ENCODE results near the gene TMEM267.
"Not testable (repeated sequence)": the region's sequence is repeated elsewhere in the genome, so short reads cannot be mapped to it uniquely, and the experiment has no call there.

The TMEM267 gene

DNA sequence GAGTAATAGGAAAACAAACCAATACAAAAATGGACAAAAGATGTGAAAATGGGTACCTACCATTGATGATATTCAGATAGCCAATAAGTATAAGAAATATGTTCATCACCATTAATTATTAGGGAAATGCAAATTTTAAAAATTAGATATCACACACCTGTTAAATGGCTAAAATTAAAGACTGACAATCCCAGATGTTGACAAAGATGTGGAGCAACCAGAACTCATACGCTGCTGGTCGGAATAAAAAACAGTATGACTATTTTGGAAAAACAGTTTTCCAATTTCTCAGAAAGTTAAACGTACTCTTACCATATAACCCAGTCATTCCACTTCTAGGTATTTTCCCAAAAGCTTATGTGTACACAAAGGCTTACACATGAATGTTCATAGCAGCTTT lies 27.1 kb downstream of the TMEM267 start:
- no peak for DNase-seq (ENCODE audit: low read depth)

GRCh38 chr5:43441575-43441974 lies 42.1 kb downstream of the TMEM267 start:
- DNase-seq (ENCODE audit: low read depth), result not testable (repeated sequence)

- DNase-seq (ENCODE audit: low read depth), result no peak
These were observed 46.5 kb downstream of the TMEM267 start for GRCh38 chr5:43437062-43437660.

- DNase-seq (ENCODE audit: low read depth), result no peak
These were observed 50.3 kb downstream of the TMEM267 start for GRCh38 chr5:43433382-43433781.

- DNase-seq (ENCODE audit: low read depth), result no peak
These were observed 50.9 kb downstream of the TMEM267 start for GRCh38 chr5:43432486-43433375.

GRCh38 chr5:43429706-43430105 lies 54.0 kb downstream of the TMEM267 start:
- DNase-seq (ENCODE audit: low read depth), result no peak

DNA sequence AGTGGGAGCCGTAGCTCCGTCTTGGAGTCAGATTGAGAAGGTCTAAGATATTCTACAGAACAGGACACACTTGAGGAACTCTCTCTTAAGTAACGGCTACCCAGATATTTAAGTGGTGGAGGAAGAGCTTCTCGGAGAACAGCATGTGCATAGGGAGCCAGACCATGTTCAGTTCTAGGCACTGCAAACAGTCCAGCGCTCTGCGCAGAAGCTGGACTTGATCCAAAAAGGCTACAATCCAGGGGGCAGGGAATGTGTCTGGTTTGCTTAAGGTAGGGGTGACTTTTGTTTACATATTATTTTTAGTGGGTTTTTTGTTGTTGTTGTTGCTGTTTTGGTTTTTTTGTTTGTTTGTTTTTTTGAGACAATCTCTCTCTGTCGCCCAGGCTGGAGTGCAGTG lies 54.6 kb downstream of the TMEM267 start:
- no peak for DNase-seq (ENCODE audit: low read depth)

GRCh38 chr5:43427306-43427705 lies 56.4 kb downstream of the TMEM267 start:
- DNase-seq (ENCODE audit: low read depth), result no peak

GRCh38 chr5:43425983-43426382 lies 57.7 kb downstream of the TMEM267 start:
- no peak for DNase-seq (ENCODE audit: low read depth)

- not testable (repeated sequence) for DNase-seq (ENCODE audit: low read depth)
These were observed 60.6 kb downstream of the TMEM267 start for GRCh38 chr5:43423086-43423485.

DNA sequence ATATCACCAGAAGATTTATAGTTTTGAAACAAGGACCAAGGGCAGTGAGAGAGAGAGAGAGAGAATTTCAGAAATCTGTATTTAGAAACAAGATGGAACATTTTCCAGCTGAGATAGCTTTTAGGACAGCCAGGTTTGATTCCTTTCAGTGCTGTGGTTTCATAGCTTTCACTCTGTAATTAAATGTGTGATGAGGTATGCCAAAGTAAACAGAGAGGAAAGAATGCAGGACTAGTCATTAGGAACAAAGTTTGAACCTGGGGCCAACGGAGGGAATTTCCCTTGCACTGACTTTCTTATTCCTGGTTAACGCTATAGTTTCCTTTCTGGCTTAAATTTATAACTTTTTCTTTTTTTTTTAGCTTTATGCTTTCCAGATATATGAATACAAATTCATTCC lies 61.5 kb downstream of the TMEM267 start:
- no peak for DNase-seq (ENCODE audit: low read depth)

- DNase-seq (ENCODE audit: low read depth), result no peak
These were observed 62.1 kb downstream of the TMEM267 start for GRCh38 chr5:43421450-43422133.

GRCh38 chr5:43420241-43420640 lies 63.4 kb downstream of the TMEM267 start:
- no peak for DNase-seq (ENCODE audit: low read depth)

DNA sequence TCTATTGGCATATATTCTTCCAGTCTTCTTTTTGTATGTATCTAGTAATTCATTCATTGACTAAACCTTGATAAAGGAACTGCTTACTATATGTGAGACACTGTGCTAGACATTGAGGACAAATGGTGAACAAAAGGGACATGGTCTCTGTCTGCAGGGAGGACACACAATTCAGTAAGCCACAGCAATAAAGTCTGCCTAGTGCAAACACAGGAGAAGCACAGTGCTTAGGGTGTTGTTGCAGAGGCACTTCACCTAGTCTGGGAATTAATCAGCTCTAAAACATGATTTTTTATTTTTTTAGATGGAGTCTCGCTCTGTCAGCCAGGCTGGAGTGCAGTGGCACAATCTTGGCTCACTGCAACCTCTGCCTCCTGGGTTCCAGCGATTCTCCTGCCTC lies 65.1 kb downstream of the TMEM267 start:
- no peak for DNase-seq (ENCODE audit: low read depth)

DNA sequence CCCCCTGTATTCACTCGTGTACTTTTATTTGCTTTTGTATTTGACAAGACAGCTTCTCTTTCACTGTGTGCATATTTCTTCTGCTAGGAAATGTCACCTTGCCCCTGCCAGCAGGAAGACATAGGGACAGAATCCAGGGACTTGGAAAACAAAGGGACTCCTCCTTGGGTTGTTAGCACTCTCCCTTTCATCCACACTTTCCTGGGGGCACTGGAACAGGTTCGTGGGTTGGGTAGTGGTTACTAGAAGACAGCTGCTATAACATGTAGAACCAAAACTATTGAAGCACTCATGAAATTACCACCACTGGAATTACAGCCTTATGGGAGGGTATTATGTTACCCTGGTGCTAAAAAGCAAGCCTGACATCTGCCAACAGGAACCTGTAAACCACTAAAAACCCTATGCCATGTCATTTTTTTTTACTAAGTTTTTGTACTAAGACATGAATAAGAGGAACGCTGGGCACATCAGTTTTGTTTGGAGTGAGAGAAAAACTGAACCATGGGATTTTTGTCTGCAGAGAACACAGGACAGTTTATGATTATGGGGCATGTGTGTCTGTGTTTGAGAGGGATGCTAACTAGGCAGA lies 66.8 kb downstream of the TMEM267 start:
- no peak for DNase-seq (ENCODE audit: low read depth)

DNA sequence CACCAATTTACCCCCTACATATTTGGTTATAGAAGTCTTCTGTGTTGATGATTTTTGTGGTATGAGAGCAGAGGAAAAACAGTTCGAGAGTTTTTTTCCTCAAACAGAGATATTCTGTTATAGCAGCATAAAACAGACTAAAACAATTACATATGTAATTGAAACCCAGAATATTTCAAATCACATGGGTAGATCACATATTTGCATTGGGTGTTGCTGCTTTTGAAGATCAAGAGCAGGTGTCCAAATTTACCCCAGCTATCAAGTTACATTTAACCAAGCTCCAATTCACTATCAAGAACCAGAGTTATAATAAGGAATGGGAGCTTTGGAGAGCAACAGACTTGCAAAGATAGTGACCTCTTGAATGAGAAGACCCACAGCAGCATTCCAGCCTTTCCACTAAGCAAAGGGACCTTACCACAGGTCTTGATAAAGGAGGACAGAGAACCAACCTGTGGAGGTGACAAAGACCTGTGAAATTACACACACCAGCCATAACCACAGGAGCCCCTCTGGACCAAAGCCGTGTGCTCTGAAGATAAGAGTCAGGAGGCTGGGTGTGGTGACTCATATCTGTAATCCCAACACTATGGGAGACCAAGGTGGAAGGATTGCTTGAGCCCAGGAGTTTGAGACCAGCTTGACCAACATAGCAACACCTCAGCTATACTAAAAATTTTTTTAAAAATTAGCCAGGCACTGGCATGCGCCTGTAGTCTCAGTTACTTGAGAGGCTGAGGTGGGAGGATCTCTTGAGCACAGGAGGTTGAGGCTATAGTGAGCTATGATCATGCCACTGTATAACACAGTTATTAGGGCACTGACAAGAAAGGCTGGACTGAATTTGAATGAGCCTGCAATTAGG lies 67.5 kb downstream of the TMEM267 start:
- no peak for DNase-seq (ENCODE audit: low read depth)

GRCh38 chr5:43413966-43414365 lies 69.7 kb downstream of the TMEM267 start:
- no peak for DNase-seq (ENCODE audit: low read depth)

- no peak for DNase-seq (ENCODE audit: low read depth)
These were observed 71.0 kb downstream of the TMEM267 start for GRCh38 chr5:43412644-43413043.

GRCh38 chr5:43412156-43412555 lies 71.5 kb downstream of the TMEM267 start, which contains the start of gene CCL28:
TSS of gene CCL28 (minus strand) at chr5:43412391. CDS start at chr5:43412316, 75 bp downstream.
- no peak for DNase-seq (ENCODE audit: low read depth)

- no peak for DNase-seq (ENCODE audit: low read depth)
These were observed 72.2 kb downstream of the TMEM267 start for GRCh38 chr5:43411495-43411894.

GRCh38 chr5:43410414-43410813 lies 73.3 kb downstream of the TMEM267 start:
- DNase-seq (ENCODE audit: low read depth), result no peak
